Progenitor cell of endocrine pancreas (in vitro differentiated cells): ENCODE measurements around the gene WDR76. TPM values are rescaled to one million over a fixed set of nuclear protein-coding genes. Genes with fewer than 3 reads are reported as not detected.
"Not testable (repeated sequence)": the region's sequence is repeated elsewhere in the genome, so short reads cannot be mapped to it uniquely, and the experiment has no call there.

Source experiments
- DNase-seq: peaks from one replicate; pipeline ENCODE4 v3.0.0; 2021; ENCODE audit warnings: low spot score; ENCODE audit not compliant: unreplicated experiment
- H3K27ac Mint-ChIP-seq: 2 replicates; pipeline ENCODE4 v1.8.0; 2021; ENCODE audit warnings: mild to moderate bottlenecking, moderate library complexity, mixed read lengths
- H3K27me3 Mint-ChIP-seq: 2 replicates; pipeline ENCODE4 v1.8.0; 2021; ENCODE audit warnings: mixed read lengths
- H3K36me3 Mint-ChIP-seq: 2 replicates; pipeline ENCODE4 v1.8.0; 2022; ENCODE audit warnings: mixed read lengths; ENCODE audit not compliant: insufficient read depth
- H3K4me1 Mint-ChIP-seq: 2 replicates; pipeline ENCODE4 v1.8.0; 2021; ENCODE audit warnings: low read depth, mixed read lengths
- H3K4me3 Mint-ChIP-seq: 2 replicates; pipeline ENCODE4 v1.8.0; 2021; ENCODE audit warnings: low read depth, mild to moderate bottlenecking, moderate library complexity, mixed read lengths
- H3K9me3 Mint-ChIP-seq: 2 replicates; pipeline ENCODE4 v1.8.0; 2021; ENCODE audit warnings: low read depth, mixed read lengths
- CTCF ChIP-seq: fragments of 200-600 bp; sonication (generic); IDR thresholded peaks from one replicate; pipeline ENCODE4 v1.5.0; 2021; ENCODE audit warnings: antibody characterized with exemption, mild to moderate bottlenecking; ENCODE audit not compliant: unreplicated experiment
- total RNA-seq: library from RNA; stranded (reverse); gene quantifications from 2 replicates; pipeline ENCODE4 v1.2.1, GENCODE V29; 2021

WDR76 gene
- total RNA-seq, 1 donor from 2014 or later: 11.2 TPM

GRCh38 chr15:43796566-43796965, 30.2 kb upstream of the WDR76 start:
- H3K27ac Mint-ChIP-seq: peak overlapping the region; percentile 15

GRCh38 chr15:43799209-43799944, 27.4 kb upstream of the WDR76 start:
- Mint-ChIP-seq H3K4me3 (peak overlapping the region; percentile 45), H3K4me1 (peaks cover 21% of the 10 kb centered on the region), H3K27me3 (no peaks in the 10 kb centered on the region), H3K9me3 (no peaks in the 10 kb centered on the region), H3K36me3 (peaks cover 22% of the 10 kb centered on the region), H3K27ac (no peak overlapping the region)
- DNase-seq: no peak
- no peak for TF ChIP-seq CTCF

More at GRCh38 chr15:43796566-43796965, 30.2 kb upstream of the WDR76 start:
- Mint-ChIP-seq H3K4me3 (no peak overlapping the region), H3K27me3 (no peaks in the 10 kb centered on the region), H3K9me3 (no peaks in the 10 kb centered on the region), H3K36me3 (peaks cover 22% of the 10 kb centered on the region), H3K4me1 (peaks cover 34% of the 10 kb centered on the region)
- DNase-seq: no peak
- no peak for TF ChIP-seq CTCF

GRCh38 chr15:43799945-43800285, 26.9 kb upstream of the WDR76 start, which contains the start of gene SERINC4:
TSS of gene SERINC4 (minus strand) at chr15:43800220. CDS start at chr15:43799986, 234 bp downstream.
- no peak for TF ChIP-seq CTCF
- H3K27ac Mint-ChIP-seq: peak within 1 kb of the TSS; percentile 98
- peak within 1 kb of the TSS; percentile 100 for H3K4me3 Mint-ChIP-seq
- peaks cover 16% of the 10 kb centered on the region for H3K4me1 Mint-ChIP-seq
- H3K27me3 Mint-ChIP-seq: no peaks in the 10 kb centered on the region
- peaks cover 17% of the 10 kb centered on the region for H3K36me3 Mint-ChIP-seq
- no peaks in the 10 kb centered on the region for H3K9me3 Mint-ChIP-seq
- no peak for DNase-seq

- H3K9me3 Mint-ChIP-seq: no peaks in the 10 kb centered on the region
- no peak for TF ChIP-seq CTCF
- H3K27me3 Mint-ChIP-seq: no peaks in the 10 kb centered on the region
- peak; percentile 65 for DNase-seq
- peaks cover 16% of the 10 kb centered on the region for H3K4me1 Mint-ChIP-seq
- H3K36me3 Mint-ChIP-seq: peaks cover 17% of the 10 kb centered on the region
- H3K4me3 Mint-ChIP-seq: peak within 1 kb of the TSS; percentile 100
- H3K27ac Mint-ChIP-seq: peak within 1 kb of the TSS; percentile 98
Measured at GRCh38 chr15:43800286-43801141, 26.3 kb upstream of the WDR76 start, which contains the start of gene HYPK. TSS of gene HYPK (plus strand) at chr15:43800599. CDS start at chr15:43800623, 24 bp downstream.

GRCh38 chr15:43802676-43803075, 24.1 kb upstream of the WDR76 start:
- Mint-ChIP-seq H3K4me1 (peaks cover 16% of the 10 kb centered on the region), H3K36me3 (peaks cover 22% of the 10 kb centered on the region)
- not testable (repeated sequence) for H3K27me3 Mint-ChIP-seq, H3K27ac Mint-ChIP-seq, H3K9me3 Mint-ChIP-seq, H3K4me3 Mint-ChIP-seq, DNase-seq
